ENCODE data around the gene MACROD1. TPM values are rescaled to one million over a fixed set of nuclear protein-coding genes. Genes with fewer than 3 reads are reported as not detected.

The MACROD1 gene
- total and polyA plus RNA-seq, 2 of the 13 experiments (the other 11 are each of a cell fraction or from before 2014, with no cell fraction given) = 23.1 to 34.5 TPM

- TF ChIP-seq USF2 (IDR thresholded peaks at IDR 0.05; ENCODE audit: low read depth, low read length) = no peak
- no peak for TF ChIP-seq USF2 (CRISPR knock-in tag; IDR thresholded peaks at IDR 0.05; ENCODE audit: borderline replicate concordance)
- TF ChIP-seq PHF21A (CRISPR knock-in tag; IDR thresholded peaks at IDR 0.05) = no peak
Measured at GRCh38 chr11:64102005-64102738, 63.7 kb downstream of the MACROD1 start (continued).

GRCh38 chr11:64101461-64101860, 64.5 kb downstream of the MACROD1 start:
- Histone ChIP-seq H3K27me3 (ENCODE audit: control insufficient read depth in 1 of 2, insufficient read depth in 2 of 2, low read length in 2 of 2) (no peaks in the 10 kb centered on the region), H3K36me3 (replicated peaks in 1 of 2; ENCODE audit: control insufficient read depth in 1 of 2, insufficient read depth in 2 of 2, low read length in 2 of 2) (no peaks in the 10 kb centered on the region), H3K27ac (ENCODE audit: extremely low read length, insufficient read depth, low read length) (no peak overlapping the region), H3K79me2 (ENCODE audit: insufficient read depth, low read length) (no peaks in the 10 kb centered on the region), H3K9me3 (ENCODE audit: low read length) (no peaks in the 10 kb centered on the region), H4K20me1 (ENCODE audit: insufficient read depth, low read length) (peaks cover 3% of the 10 kb centered on the region; the same call in 1 of the 2 replicates), H3K9ac (ENCODE audit: insufficient read depth, low read depth, low read length) (no peak overlapping the region), H2AFZ (ENCODE audit: low read length) (no peak overlapping the region), H3K4me1 (ENCODE audit: insufficient read depth, low read length) (peaks cover 30% of the 10 kb centered on the region), H3K4me3 (replicated peaks in 1 of 3; ENCODE audit: insufficient read depth in 1 of 3, low read depth in 2 of 3, low read length in 3 of 3) (no peak overlapping the region), H3K4me2 (ENCODE audit: low read depth, low read length) (no peak overlapping the region)
- FAIRE-seq = no peak
- DNase-seq (ENCODE audit: low spot score) = no peak
- in situ Hi-C loops (cut with HindIII; ENCODE audit: extremely low pct_ligation_motif_present, low pct_unique_long_range_greater_than_20kb) (no loop called here), intact Hi-C loops (cut with micrococcal nuclease; ENCODE audit: unreplicated experiment) (no loop called here)
- BruUV-seq (replicated peaks) = no TSS peak
- CTCF ChIA-PET (ENCODE audit: low intra/inter-chr PET ratio, low total read pairs) = no interaction called here
- 97% methylated on average over 19 of the region's 19 CpGs for WGBS (ENCODE audit: low lambda C conversion rate)
- ATAC-seq = no peak
- POLR2A ChIA-PET = no interaction called here
- TF ChIP-seq XBP1 (CRISPR knock-in tag; IDR thresholded peaks at IDR 0.05) = no peak
- TF ChIP-seq MTA1 (CRISPR knock-in tag; IDR thresholded peaks at IDR 0.05; ENCODE audit: borderline replicate concordance) = no peak
- no peak for TF ChIP-seq KLF6 (CRISPR knock-in tag; IDR thresholded peaks at IDR 0.05)
- no peak for TF ChIP-seq GATAD1 (CRISPR knock-in tag; IDR thresholded peaks at IDR 0.05)
- no peak for TF ChIP-seq ATAD3A (CRISPR knock-in tag; IDR thresholded peaks at IDR 0.05)
- TF ChIP-seq MAF1 (CRISPR knock-in tag; IDR thresholded peaks at IDR 0.05; ENCODE audit: borderline replicate concordance) = no peak
- no peak for TF ChIP-seq ZNF546 (CRISPR knock-in tag; conservative IDR thresholded peaks at IDR 0.05)
- no peak for TF ChIP-seq MXD3 (CRISPR knock-in tag; IDR thresholded peaks at IDR 0.05)
- TF ChIP-seq ZNF607 (CRISPR knock-in tag; IDR thresholded peaks at IDR 0.05; ENCODE audit: borderline replicate concordance) = no peak
- no peak for TF ChIP-seq SNAPC4 (CRISPR knock-in tag; IDR thresholded peaks at IDR 0.05)
- no peak for TF ChIP-seq KDM5A (IDR thresholded peaks at IDR 0.05; ENCODE audit: borderline replicate concordance, low read length)
- TF ChIP-seq MAX (IDR thresholded peaks at IDR 0.05) = no peak
- no peak for TF ChIP-seq TBL1XR1 (IDR thresholded peaks at IDR 0.05; ENCODE audit: borderline replicate concordance, low read length, partially characterized antibody)

Measured in HepG2 (cell line).